Islet of Langerhans (tissue), 1 donor: ENCODE measurements around the gene GRK2.

Experiments used
- FAIRE-seq: peaks from one replicate; lab custom pipeline; 2011; peaks lifted over from hg19 to GRCh38; lab: Jason Lieb, UNC

Gene GRK2

GRCh38 chr11:67271205-67271540, 4.9 kb downstream of the GRK2 start:
- FAIRE-seq: no peak

- FAIRE-seq: no peak
Observed at GRCh38 chr11:67271541-67272284, 5.4 kb downstream of the GRK2 start.

GRCh38 chr11:67272327-67273259, 6.3 kb downstream of the GRK2 start:
- FAIRE-seq: no peak

- no peak for FAIRE-seq
Observed at GRCh38 chr11:67273260-67273990, 7.2 kb downstream of the GRK2 start.

- no peak for FAIRE-seq
Observed at GRCh38 chr11:67274768-67275605, 8.7 kb downstream of the GRK2 start.

- no peak for FAIRE-seq
Observed at GRCh38 chr11:67275606-67276409, 9.5 kb downstream of the GRK2 start.

- no peak for FAIRE-seq
Observed at GRCh38 chr11:67276781-67277230, 10.5 kb downstream of the GRK2 start.

- no peak for FAIRE-seq
Observed at GRCh38 chr11:67277231-67277961, 11.1 kb downstream of the GRK2 start.

DNA sequence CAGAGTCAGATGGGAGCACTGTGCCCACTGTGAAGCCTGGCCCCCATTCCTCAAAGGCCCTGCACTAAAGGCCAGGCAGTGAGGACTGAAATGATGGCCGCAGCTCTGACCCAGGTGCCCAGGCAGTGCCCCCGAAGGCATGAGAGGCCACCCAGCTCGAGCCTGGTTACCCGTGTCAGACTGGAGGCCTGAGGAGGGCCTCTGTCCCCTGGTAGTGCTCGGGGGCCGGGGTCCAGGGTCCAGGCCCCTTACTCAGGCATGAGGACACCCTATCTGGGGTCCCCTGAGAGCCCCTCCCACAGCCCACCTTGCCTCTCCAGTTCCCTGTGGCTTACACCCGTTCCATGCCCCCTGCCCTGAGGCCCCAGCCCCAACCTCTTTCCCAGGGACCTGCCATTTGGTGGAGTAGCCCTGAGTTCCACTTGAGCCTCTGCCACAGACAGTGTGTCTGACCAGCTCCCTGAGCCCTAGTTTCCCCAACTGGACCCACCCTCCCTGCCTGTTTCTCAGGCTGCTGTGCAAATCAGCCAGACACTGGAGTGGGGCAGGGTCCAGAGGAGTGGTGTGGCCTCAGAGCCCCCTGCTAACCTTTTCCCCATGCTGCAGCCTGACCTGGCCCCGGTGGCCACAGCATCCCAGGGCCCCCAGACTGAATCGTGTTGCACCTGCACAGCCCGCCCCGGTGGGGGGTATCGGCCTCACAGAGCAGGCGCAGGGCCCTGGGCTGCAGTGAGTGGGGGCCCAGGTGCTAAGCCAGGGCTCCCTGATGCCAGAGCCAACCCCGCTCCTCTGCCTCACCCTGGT, 12.1 kb downstream of the GRK2 start:
- FAIRE-seq: no peak

DNA sequence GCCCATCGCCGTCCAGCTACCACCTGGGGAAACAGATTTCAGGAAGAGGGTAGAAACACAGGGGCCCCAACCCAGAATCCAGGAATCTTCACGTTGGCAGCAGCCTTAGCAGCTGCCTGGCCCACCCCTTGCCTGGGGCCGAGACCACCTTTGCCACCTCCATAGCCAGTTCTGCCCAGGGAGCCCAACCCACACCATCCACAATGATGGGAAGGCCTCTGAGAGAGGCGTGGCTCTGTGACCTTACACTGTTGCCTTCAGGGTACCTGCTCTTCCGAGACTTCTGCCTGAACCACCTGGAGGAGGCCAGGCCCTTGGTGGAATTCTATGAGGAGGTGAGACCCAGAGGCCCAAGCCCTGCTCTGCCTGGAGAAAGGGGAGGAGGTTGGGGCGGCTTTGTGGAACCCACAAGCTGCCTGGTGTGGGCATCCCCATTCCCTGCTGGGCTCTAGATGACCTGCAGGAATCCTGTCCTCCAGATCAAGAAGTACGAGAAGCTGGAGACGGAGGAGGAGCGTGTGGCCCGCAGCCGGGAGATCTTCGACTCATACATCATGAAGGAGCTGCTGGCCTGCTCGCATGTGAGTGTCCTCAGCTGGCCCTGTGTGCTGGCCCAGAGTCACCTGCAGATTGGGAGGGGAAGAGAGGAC, 12.8 kb downstream of the GRK2 start:
- no peak for FAIRE-seq

GRCh38 chr11:67279589-67280340, 13.5 kb downstream of the GRK2 start:
- FAIRE-seq: no peak

DNA sequence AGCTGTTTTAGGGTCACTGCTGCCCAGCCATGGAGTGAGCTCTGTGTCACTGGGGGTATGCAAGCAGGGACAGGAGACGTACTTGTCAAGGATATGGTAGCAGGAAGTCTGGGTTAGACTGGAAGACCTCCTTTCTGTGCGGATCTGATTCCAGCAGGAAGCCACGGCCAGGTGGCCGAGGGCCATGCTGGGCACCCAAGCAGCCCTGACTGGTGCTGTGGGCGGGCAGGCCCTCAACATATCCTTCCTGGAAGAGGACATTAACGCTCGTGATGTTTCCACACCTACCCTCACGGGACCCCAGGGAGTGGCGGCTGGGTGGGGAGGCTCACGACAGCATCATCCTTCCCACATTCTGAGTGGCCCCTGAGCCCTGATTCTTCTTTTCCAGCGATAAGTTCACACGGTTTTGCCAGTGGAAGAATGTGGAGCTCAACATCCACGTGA, 14.1 kb downstream of the GRK2 start:
- no peak for FAIRE-seq

GRCh38 chr11:67280788-67281551, 14.7 kb downstream of the GRK2 start:
- FAIRE-seq: no peak

DNA sequence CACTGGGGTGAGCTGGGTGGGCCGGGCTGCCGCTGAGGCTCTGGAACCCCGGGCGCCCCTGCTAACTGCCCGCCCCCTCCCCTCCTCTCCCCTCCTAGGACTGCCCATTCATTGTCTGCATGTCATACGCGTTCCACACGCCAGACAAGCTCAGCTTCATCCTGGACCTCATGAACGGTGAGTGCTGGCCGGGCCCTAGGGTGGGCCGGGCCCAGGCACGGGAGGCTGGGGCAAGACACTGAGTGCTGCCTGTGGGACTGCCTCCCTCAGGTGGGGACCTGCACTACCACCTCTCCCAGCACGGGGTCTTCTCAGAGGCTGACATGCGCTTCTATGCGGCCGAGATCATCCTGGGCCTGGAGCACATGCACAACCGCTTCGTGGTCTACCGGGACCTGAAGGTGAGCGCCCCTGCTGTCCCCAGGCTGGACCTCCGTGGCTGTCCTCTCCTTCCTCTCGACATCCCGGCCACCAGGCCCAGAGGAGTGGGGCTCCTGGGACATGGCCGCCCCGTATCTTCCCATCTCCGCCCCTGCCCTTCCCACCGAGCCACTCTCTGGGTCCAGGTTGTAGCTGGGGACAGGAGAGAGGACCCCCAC, 15.4 kb downstream of the GRK2 start:
- FAIRE-seq: no peak

- no peak for FAIRE-seq
Observed at GRCh38 chr11:67282155-67282875, 16.0 kb downstream of the GRK2 start.

DNA sequence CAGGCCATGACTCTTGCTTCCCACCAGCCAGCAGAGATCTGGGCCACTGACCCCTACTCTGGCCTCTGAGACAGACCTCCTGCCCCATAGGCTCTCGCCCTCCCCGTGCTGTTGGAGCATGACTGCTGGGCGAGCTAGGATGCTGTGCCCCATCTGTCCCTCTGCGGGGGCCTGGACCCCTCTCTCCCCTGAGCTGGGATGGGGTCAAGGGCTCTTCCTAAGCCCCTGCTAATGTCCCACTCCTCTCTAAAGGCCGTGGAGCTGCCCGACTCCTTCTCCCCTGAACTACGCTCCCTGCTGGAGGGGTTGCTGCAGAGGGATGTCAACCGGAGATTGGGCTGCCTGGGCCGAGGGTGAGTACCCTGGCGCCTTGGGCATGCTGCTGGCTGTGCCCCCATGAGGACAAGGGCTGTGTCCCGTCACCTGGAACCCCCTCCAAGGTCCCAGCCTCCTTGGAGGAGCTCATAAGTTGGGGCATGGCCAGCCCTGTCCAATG, 16.7 kb downstream of the GRK2 start:
- no peak for FAIRE-seq
